Urinary bladder (tissue), 4 donors: Measurements from ENCODE around the gene LRRC8A. TPM values are rescaled to one million over a fixed set of nuclear protein-coding genes. Genes with fewer than 3 reads are reported as not detected.
"Not testable (repeated sequence)": the region's sequence is repeated elsewhere in the genome, so short reads cannot be mapped to it uniquely, and the experiment has no call there.

ENCODE experiments used
- DNase-seq: peaks from one replicate; pipeline ENCODE4 v3.0.0-alpha.2; 2015; ENCODE audit errors: extremely low spot score
- H3K27ac ChIP-seq: one replicate; pipeline ENCODE4 v1.5.1; 2013; ENCODE audit warnings: low read depth, mild to moderate bottlenecking, moderate library complexity
- H3K36me3 ChIP-seq: one replicate; pipeline ENCODE4 v1.6.1; 2013; ENCODE audit warnings: mild to moderate bottlenecking, moderate library complexity; ENCODE audit not compliant: insufficient read depth
- H3K4me1 ChIP-seq: one replicate; pipeline ENCODE4 v1.6.1; 2013; ENCODE audit warnings: mild to moderate bottlenecking, moderate library complexity; ENCODE audit not compliant: insufficient read depth
- H3K4me3 ChIP-seq: one replicate; pipeline ENCODE4 v1.5.1; 2013; ENCODE audit warnings: low read depth, low read length
- WGBS: extraction: QIAGEN DNeasy Blood & Tissue Kit; methylation state at CpG from one replicate; pipeline ENCODE4 v1.1.7; 2013; 5-methylcytosine and 5-hydroxymethylcytosine counted together
- polyA plus RNA-seq: library from polyadenylated mRNA; stranded (reverse); fragments of 200-250 nt; gene quantifications from one replicate; pipeline ENCODE4 v1.2.3, GENCODE V29; 2013
- total RNA-seq: library from RNA; depleted of rRNA; stranded (reverse); fragments of >200 nt; gene quantifications from one replicate; pipeline ENCODE4 v1.2.3, GENCODE V29; 2014
- donor health status: healthy with polysubstance abuse.
- donor health status: healthy.

The LRRC8A gene
- total and polyA plus RNA-seq, 2 donors = 17.1 to 62.3 TPM

DNA sequence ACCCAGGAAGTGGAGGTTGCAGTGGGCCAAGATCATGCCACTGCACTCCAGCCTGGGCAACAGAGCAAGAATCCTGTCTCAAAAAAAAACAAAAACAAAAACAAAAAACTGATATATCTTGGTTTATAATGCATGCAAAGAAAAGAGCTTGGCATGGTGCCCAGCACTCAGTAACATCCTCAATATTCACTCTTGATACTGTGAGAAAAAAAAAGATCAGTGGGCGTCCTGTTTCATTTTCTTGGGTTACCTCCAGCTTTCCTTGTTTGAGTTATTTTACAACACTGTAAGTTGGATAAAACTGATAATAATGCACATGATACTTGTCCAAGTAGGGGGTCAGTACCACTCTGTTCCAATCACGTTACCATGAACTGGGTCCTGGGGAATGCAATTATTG, 46.7 kb downstream of the LRRC8A start:
- no peak overlapping the region for H3K27ac ChIP-seq

DNA sequence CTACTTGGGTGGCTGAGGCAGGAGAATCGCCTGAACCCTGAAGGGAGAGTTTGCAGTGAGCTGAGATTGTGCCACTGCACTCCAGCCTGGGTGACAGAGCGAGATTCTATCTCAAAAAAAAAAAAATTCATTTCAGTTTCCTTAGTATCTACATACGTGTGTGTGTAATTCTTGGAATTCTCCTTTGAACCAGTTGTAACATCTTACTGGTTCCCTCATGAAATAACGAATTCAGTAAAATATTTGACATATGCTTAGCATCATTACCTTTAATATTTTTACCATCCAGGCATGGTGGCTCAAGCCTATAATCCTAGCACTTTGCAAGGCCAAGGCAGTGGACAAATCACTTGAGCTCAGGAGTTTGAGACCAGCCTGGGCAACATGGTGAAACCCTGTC, 47.6 kb downstream of the LRRC8A start:
- no peaks in the 10 kb centered on the region for H3K36me3 ChIP-seq
- no peak overlapping the region for H3K4me3 ChIP-seq
- no peak for DNase-seq
- H3K27ac ChIP-seq = no peak overlapping the region
- no peaks in the 10 kb centered on the region for H3K4me1 ChIP-seq
- WGBS = 81% methylated on average over 4 of the region's 4 CpGs

More for the DNA sequence above, 46.7 kb downstream of the LRRC8A start:
- H3K4me3 ChIP-seq = no peak overlapping the region
- no peak for DNase-seq
- no peaks in the 10 kb centered on the region for H3K4me1 ChIP-seq
- 86% methylated on average over 2 of the region's 2 CpGs for WGBS
- H3K36me3 ChIP-seq = no peaks in the 10 kb centered on the region

DNA sequence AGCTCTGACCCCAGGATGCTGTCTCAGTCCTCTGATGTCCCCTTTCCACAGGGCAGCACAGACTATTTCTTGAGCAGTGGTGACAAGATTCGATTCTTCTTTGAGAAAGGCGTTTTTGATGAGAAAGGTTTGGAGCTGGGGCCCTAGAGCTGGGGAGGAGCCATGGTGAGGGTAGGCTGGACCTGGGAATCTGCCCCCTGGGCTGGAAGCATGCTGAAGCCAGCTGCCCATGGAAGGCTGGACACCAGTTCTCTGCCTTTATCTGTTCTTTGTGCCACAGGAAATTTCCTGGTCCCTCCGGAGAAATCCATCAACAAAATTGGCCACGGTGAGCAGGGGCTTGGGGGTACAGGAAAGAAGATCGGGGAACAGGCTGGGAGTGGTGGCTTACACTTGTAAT, 51.8 kb downstream of the LRRC8A start:
- no peak for DNase-seq
- WGBS = 89% methylated on average over 5 of the region's 5 CpGs

DNA sequence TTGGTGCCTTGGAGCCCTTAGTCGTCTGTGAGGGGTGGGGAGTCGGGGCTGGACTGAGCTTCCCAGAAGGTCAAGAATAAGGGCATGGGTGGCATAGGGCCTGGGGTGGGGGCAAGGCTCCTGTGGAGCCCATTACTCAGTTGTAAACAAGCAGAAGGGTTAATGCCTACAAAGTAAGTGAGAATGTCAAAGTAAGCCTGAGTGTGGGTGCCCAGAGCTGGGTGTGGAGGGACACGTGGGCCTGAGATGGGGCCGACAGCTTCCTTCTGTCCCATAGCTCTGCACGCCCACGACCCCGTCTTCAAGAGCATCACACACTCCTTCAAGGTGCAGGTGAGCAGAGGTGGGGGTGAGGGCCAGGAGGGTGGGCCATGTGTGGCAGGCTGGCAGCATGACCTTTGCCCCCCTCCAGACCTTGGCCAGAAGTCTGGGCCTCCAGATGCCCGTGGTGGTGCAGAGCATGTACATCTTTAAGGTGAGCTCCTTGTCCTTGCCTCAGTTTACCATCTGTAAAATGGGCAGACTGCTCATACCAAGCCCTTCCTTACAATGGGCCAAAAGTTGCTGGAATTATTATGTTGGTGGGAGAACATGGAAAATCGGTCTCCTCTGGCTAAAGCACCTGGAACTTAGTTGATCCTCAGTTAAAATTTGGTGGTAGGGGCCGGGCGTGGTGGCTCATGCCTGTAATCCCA, 54.4 kb downstream of the LRRC8A start:
- no peak for DNase-seq
- no peak overlapping the region for H3K27ac ChIP-seq
- no peak overlapping the region for H3K4me3 ChIP-seq
- WGBS = 89% methylated on average over 11 of the region's 11 CpGs
- no peaks in the 10 kb centered on the region for H3K36me3 ChIP-seq
- H3K4me1 ChIP-seq = no peaks in the 10 kb centered on the region

More for the DNA sequence above, 51.8 kb downstream of the LRRC8A start:
- no peak overlapping the region for H3K4me3 ChIP-seq
- H3K4me1 ChIP-seq = no peaks in the 10 kb centered on the region
- no peaks in the 10 kb centered on the region for H3K36me3 ChIP-seq
- H3K27ac ChIP-seq = no peak overlapping the region

DNA sequence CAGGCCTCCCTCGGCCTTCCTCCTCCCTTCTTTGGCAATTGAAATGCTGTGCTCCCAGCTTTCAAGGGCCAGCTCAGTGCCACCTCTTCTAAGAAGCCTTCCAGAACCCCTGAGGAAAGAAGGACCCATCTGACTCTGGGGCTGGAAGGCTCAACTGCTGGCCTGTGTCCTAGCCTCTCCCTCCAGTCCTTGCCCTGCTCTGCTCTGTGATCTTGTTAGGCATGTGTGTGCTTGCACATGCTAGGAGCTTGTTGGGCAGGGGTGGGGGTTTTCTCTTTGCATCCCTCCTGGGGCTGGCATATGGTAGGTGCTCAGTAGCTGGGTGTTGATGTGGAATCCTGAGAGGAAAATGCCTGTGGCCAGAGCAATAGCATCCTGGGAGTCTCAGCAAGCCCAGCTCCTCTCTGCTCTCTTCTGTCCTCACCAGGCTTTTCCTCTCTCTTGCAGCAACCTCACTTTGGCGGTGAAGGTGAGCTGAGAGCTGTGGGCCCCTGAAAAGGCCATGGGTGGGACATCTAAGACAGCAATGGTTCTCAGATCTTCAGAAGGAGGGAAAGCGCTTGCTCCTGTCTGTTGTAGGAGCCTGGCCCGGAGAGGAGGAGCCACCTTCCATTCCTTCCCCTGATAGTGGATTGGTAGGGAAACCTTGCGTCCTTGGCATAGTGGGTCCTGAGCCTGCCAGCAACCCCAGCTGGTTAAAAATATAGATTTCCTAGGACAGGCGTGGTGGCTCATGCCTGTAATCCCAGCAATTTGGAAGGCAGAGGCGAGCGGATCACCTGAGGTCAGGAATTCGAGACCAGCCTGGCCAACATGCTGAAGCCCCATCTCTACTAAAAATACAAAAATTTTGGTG, 55.6 kb downstream of the LRRC8A start:
- H3K36me3 ChIP-seq = peaks cover 3% of the 10 kb centered on the region
- no peak overlapping the region for H3K4me3 ChIP-seq
- DNase-seq = no peak
- 93% methylated on average over 9 of the region's 9 CpGs for WGBS
- no peak overlapping the region for H3K27ac ChIP-seq
- no peaks in the 10 kb centered on the region for H3K4me1 ChIP-seq

DNA sequence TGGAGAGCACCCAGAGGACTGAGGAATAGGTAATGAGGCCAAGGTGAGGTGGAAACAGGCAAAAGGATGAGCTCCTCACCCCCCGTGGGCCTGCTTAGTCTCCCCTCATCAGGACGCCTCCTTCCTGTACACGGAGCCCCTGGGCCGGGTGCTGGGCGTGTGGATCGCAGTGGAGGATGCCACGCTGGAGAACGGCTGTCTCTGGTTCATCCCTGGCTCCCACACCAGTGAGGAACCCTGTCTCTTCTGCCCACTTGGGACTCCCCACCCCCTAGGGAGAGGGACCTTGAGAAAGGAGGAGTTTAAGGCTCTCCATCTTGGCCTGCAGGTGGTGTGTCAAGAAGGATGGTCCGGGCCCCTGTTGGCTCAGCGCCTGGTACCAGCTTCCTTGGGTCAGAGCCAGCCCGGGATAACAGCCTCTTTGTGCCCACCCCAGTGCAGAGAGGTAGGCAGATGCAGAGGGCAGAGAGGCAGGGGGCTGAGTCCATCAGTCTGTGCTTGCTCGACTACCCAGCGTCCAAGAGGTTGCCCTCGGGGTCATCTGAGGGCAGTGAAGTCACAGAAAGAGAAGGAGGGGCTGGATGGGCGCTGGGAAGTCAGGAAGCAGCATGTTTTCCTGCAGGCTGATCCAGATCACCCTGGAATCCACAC, 58.5 kb downstream of the LRRC8A start:
- DNase-seq = no peak
- H3K4me3 ChIP-seq = no peak overlapping the region
- no peaks in the 10 kb centered on the region for H3K4me1 ChIP-seq
- no peak overlapping the region for H3K27ac ChIP-seq
- WGBS = 74% methylated on average over 15 of the region's 15 CpGs
- peaks cover 3% of the 10 kb centered on the region for H3K36me3 ChIP-seq

DNA sequence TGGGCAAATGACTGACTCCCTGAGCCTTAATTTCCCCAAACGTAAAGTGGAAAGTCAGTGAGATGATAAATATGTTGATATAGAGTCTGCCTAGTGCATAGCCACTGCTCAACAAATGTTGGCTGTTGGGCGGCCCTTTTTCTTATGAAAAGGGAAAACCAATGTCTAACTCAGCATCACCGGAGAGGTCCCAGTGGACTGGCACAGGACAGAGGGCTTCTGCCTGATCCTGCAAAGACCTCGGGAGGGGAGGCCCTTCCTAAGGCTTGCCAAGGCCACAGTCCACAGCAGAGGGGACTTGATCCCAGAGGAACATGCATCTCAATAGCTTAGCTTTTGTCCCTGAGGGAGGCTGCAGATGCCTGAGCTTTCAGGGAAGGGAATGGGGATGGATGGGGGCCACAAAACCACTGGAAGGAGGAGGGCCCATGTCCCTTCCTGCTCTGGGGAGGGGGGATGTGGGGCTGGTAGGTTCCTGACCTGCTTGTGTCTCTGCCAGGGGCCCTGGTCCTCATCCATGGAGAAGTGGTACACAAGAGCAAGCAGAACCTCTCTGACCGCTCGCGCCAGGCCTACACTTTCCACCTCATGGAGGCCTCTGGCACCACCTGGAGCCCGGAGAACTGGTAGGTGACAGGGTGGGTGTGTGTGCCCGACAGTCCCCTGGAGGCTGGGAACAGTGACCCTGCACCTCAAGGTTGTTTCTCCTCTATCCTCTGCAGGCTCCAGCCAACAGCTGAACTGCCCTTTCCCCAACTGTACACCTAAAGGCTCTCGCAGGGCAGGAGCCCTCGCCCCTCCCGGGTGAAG, 59.2 kb downstream of the LRRC8A start:
- H3K27ac ChIP-seq = no peak overlapping the region
- DNase-seq = no peak
- H3K4me1 ChIP-seq = no peaks in the 10 kb centered on the region
- H3K4me3 ChIP-seq = no peak overlapping the region
- H3K36me3 ChIP-seq = peaks cover 3% of the 10 kb centered on the region
- WGBS = 87% methylated on average over 12 of the region's 12 CpGs

DNA sequence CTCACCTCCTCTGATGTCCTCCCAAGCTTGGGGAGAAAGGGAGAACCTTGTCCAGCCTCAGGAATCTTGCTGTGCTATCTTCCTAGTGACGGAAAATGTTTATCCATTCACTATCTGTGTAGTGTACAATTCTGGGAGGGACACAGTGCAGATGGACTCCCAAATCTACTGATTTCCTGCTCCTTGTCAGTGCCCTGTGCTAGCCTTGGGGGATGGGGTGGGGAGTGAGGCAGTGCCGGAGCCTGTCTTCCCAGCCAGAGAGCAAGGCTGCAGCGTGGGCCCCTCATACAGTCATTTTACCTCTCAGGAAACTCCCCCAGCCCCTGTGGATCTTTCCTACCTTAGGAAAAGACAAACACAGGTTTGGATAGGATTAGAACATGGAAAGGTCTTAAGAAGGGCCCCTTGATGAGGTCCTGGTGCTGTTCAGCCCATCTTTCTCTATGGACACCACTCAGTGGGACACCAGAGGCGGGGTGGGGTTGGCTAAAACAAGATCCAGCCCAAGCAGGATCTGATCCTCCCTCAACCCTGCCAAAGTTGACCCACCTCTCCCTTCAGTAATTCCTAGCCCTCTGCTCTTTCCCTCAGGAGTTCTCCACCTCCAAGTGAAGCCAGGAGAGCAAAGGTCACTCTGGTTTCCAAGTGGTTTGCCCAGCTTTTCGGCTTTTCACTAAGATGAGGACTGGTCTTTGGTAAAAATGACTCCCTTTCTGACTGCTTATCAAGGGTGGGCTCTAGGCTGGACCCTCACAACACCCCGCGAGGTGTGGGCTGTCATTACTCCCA, 62.1 kb downstream of the LRRC8A start:
- H3K27ac ChIP-seq = no peak overlapping the region
- H3K4me1 ChIP-seq = no peaks in the 10 kb centered on the region
- H3K4me3 ChIP-seq = no peak overlapping the region
- H3K36me3 ChIP-seq = peaks cover 3% of the 10 kb centered on the region
- 84% methylated on average over 7 of the region's 7 CpGs for WGBS
- DNase-seq = no peak

DNA sequence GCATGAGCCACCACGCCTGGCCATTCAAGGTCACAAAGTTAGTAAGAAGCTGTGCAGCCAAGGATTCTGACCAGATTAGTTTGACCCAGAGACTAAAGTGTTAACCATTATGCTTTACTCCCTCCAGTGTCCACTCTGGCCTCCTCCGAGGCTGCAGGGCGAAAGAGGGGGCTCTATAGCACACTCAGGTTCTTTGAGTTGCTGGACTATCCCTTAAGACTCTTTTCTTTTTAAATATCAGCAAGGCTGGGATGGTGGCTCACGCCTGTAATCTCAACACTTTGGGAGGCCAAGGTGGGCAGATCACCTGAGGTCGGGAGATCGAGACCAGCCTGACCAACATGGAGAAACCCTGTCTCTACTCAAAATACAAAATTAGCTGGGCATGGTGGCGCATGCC, 63.0 kb downstream of the LRRC8A start:
- not testable (repeated sequence) for DNase-seq, H3K36me3 ChIP-seq
- 89% methylated on average over 7 of the region's 7 CpGs for whole genome bisulfite sequencing

DNA sequence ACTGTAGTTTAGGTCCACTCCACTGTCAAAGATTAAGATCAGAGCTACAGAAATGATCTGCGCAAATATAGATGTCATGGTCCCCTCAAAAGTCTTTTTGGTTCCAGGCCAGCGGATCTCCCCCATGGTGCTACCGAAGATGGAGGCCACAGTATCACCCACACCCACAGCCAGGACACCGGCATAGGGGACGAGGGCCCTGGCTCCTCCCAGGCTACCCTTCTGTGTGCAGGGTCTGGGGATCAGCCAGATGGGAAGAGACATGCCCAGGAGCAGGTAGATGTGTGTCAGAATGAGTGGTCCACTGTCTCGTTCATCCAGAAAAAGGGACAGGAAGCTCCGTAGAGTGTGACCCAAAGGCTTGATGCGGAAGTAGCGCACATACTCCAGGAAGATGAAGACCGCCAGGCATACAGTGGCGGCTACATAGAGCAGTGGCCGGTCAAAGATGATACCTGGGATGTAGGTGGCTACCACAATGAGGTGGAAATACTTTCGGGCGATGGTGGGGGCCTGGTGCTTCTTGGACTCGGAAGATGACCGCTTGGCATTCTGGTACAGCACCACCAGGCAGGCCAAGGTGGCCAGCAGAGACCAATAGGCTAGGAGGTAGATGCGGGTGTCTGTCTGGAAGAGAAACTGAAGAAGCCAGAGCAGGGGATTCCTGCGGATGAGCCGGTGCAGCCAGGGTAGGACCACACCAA, 64.0 kb downstream of the LRRC8A start:
- Histone ChIP-seq H3K4me3 (no peak overlapping the region), H3K27ac (no peak overlapping the region), H3K36me3 (peaks cover 5% of the 10 kb centered on the region), H3K4me1 (no peaks in the 10 kb centered on the region)
- no peak for DNase-seq
- 96% methylated on average over 19 of the region's 19 CpGs for WGBS

More for the DNA sequence above, 63.0 kb downstream of the LRRC8A start:
- not testable (repeated sequence) for H3K4me3 ChIP-seq, H3K4me1 ChIP-seq, H3K27ac ChIP-seq

DNA sequence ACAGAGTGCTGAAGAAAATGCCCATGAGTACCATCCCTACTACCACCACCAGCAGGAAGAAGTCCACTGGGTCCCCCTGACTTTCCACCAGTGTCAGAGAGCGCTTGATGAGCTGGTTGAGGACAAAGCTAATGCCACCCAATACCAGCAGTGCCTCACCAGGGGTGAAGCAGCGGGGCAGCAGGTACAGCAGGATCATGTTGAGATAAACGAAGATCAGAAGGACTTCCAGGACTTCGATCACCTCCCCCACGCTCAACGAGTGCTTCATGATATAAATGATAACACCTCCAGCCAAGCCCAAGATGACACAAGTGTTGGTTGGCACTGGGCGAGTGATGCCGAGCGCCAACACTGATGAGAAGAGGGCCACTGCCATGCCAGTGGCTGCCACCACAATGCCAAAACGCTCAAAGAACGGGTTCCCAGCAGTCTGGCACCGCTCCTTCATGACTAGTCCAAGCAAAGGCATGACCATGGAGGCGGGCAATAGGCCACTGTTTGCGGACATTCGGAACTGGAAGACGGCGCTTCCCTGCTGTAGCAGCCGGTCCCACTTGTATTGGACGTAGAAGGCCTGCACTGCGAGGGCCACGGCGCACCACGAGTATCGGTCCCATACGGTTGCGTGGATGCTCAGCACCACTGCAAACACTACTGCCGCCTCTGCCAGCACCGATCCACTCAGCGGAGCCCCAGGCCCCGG, 64.8 kb downstream of the LRRC8A start:
- no peak for DNase-seq
- H3K4me1 ChIP-seq = no peaks in the 10 kb centered on the region
- peak overlapping the region; percentile 57 for H3K4me3 ChIP-seq
- WGBS = 26% methylated on average over 30 of the region's 30 CpGs
- H3K27ac ChIP-seq = no peak overlapping the region
- peaks cover 4% of the 10 kb centered on the region for H3K36me3 ChIP-seq

DNA sequence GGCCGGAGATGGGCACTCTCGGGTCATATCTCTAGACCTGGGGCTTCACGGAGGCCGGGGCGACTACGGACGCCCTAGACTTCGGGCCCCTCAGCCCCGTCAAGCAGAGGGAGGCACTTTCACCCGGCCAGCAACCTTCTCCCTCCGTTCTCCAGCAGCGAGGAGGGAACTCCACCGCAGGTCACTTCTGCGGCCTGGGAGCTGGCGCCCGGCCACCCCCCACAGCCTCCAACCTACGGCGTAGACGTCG, 65.3 kb downstream of the LRRC8A start:
- H3K36me3 ChIP-seq = peaks cover 2% of the 10 kb centered on the region
- H3K4me3 ChIP-seq = peak overlapping the region; percentile 57
- WGBS = under 1% methylated on average over 20 of the region's 20 CpGs
- H3K4me1 ChIP-seq = no peaks in the 10 kb centered on the region
- no peak overlapping the region for H3K27ac ChIP-seq
- DNase-seq = no peak
